GM19099 (cell line): ENCODE data around the gene MTUS2.

Experiments
- POLR2A ChIP-seq: IDR thresholded peaks from 3 replicates; pipeline ENCODE4 v1.6.1; 2011; ENCODE audit warnings: low read depth; ENCODE audit not compliant: insufficient read length; ENCODE audit errors: extremely low read depth

Gene MTUS2

DNA sequence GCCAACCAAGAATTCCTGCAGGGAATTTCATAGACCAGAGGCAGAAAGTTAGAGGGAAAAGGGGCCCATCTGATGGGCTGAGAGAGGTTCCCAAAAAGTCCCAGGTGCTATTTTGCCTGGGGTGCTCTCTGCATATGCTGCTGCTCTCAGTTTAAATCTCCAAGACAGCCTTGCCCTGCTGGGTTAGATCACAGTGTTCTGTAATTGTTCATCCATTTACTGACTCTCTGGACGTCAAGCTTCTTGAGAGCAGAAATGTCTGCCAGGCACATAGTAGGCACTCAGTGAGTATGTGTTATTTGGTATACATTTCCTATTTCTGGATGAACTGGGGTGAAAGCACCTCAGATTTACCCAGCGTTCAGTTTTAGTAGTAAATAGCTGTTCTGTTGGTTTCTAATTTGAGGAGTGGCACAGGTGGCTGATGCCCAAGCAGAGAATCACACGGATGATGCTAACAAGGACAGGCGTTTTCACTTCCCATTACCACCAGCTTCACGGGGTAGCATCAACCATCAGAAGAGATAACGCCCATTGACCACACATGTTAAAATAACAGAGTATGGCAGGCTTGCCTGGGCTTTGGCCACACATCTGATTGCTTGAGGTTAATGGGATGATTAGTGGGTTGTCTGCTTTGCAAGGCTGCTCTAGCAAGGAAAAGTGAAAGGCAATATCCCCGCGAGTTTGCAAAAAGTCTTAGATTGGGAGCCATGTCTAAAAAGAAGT is 614.2 kb downstream of the MTUS2 start:
- no peak for TF ChIP-seq POLR2A

DNA sequence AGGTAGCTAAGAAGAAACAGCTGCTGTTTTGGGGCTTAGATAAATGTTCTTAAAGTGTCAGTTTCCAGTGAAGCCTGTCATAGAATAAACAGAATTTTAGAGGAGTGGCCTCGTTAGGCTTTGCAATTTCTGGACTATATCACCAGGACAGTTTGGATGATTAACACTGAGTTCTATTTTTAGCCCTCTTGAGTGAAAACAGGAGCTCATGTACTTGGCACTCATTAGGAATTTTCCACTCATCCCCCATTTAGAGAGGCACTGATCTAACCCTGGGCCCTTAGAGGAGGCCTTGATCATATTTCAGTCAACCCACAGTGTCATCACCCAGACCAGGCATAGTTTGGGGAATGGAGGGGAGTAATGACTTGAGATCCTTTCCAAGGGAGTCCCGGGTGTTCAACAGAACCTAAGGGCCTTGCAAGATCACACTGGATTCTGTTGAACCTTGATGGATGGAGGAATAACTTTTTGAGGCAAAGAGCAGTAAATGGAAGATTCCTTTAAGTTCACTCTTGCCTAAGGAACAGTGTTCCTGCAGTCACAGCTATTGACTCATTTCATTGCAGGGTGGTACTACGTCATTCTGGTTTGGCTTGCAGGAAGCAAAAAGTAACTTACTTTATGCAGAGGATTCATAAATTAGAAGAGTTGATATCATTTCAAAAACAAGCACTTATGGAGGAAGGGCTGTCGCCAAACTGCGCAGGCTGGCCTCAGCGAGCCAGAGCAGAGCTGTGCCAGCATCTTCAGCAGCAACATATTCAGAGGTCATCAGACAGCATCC is 615.2 kb downstream of the MTUS2 start:
- no peak for TF ChIP-seq POLR2A

DNA sequence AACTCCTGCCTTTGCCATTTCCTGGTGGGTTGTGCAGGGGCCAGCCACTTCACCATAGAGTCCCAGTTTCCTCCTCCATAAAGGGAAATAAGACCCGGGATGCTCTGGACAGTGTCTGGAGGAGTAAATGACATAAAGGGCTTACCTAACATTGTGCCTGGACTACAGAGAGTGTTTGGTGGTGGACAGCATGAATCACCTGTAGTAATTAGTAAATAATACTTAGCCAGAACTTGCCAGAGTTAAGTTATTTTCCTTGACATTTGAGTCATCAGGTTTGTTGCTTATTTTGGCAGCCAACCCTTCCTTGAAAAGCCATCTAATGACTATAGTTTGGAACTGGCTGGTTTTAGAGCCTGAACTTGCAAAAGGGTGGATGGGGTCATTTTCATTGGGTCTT is 616.2 kb downstream of the MTUS2 start:
- no peak for TF ChIP-seq POLR2A

DNA sequence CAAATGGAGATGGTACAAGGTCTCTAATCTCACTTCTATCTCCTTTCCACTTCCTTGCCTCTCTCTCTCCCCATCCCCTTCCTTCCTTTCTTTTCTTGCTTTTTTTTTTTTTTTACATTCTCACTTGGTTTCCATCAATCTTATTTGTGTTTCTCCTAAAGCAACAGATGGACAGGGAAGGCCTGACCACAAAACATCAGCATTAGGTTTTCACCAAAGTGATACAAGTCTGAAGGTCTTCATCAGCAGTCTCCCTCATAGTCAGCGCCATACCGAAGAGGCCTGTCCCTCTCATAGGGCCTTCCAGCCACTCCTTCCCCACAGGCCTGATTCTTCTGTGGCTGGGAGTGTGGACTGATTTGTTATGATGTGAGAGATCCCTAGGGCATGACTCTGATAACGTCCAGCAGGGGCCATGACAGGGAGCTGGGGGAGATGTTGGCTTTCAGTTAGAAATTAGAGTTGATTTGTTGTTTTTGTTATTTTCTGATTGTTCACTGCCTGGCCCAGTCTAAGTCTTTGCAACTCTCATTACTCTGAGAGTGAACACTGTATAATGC is 616.7 kb downstream of the MTUS2 start:
- TF ChIP-seq POLR2A = no peak

DNA sequence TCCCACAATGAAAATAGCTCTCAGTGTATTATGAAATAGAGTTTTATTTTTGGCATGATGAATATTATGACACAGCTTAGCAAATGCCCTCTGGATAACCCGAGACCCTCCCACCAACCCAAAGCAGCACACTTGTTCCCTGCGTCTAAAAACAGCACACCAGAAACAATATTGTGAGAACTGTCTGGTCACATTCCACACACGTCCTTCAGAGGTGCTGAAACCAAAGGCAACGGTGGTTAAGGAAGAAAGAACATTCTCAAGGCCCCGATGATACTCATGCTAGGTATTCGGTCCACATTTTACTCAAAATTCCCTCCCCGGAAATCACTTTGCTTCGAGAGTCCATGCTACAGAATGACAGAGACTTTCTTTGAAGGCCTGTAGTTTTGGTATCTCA is 618.6 kb downstream of the MTUS2 start:
- no peak for TF ChIP-seq POLR2A

DNA sequence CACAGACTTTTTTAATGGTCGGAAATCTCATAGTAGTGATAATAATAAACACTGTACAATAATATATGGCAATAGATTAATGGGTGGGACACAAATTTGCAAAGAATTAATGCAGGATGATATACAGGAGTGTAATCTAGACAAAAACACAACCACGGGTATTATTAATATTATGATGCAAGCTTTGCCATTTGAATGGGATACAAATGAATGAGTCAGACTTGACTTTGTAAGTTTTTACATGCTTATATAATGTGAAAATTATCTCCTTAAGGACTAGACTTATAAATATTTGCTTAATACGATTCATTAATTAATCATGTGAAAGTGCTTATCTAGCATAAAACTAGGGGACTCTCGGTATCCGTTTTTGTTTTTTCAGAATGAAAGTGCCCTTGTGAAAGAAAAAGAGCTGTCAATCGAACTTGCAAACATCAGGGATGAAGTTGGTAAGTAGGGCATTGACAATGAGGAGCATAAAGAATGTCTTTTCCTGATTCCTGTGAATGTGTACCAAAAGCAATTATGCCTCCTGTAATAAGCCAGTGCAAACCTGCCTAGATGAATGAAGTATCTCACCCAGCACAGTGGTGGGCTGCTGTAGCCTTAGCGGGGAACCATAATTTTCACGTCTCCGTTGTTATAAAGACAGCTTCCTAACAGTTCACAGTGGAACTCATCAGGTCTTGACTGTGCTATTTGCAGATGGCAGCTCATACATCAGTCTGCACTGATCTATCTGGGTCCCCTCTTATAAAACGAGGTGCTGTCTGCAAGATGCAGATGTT is 619.7 kb downstream of the MTUS2 start:
- TF ChIP-seq POLR2A = no peak

DNA sequence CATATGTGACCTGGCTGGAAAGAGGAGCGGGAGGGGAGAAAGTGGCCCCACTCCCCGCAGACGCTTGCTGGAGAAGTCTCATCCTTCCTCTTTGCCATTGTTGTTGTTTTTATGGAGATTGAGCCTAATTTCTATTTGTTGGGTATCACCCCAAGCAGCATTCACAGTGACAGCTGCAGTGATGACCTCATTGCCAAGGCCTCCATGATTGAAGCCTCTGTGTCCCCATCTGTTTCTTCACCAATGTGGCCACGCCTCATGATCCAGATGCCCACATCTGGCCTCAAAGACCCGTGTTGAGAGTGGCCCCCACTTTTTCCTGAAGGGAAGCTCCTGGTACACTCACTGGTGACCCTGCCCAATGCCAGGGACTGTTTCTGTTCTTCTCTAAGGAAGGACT is 621.2 kb downstream of the MTUS2 start:
- no peak for TF ChIP-seq POLR2A

DNA sequence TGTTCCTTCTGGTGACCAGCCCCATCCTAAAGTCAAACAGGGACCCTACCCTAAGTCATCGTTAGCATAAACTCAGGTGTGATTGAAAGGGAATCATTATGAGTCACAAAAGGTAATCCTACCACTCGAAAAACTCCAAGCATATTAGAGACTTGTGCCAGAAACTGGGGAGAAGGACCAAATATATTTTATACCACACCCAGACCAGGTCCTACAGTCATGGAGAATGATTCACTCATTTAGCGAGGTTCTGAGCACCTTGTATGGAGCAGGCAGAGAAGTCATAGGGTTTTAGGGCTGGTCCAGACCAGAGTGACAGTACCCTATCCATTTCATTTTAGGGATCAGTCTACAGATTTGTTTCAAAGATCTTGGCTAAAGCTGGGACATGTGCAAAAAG is 625.9 kb downstream of the MTUS2 start:
- TF ChIP-seq POLR2A = no peak

DNA sequence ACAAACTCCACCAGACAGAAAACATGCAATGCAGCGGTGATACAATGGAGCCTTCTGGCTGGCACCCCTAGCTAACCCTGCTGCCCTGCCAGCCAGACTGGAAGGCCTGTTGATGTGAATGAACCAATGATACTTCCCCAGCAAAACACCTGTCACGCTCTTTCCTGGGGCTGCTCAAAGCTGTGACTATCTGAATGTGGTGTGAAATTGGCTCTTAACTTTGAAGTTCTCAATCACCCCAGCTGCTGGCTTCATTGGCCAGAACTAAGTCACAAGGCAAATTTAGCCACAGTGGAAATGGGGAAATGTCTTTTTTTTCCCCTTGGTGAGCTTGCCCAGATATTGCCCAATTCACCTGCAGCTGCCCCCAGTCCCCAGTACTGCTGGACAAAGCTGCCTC is 628.0 kb downstream of the MTUS2 start:
- no peak for TF ChIP-seq POLR2A

DNA sequence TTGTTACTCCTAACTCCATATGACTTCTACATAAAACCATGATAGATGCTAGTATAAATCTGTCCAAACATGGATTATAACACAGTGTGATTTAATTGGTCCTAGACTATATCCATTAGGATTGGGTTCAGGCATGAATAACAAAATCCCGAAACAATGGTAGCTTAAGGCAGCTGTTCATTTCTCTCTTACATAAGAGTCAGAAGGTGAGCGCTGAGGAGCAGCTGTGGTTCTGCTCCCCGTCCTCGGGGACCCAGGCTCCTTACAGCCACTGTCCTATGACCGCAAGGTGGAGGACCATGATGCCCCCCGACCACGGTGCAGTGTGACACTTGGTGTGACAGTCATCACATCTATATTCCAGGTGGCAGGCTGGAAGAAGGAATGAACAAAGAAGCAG is 629.6 kb downstream of the MTUS2 start:
- TF ChIP-seq POLR2A = no peak

DNA sequence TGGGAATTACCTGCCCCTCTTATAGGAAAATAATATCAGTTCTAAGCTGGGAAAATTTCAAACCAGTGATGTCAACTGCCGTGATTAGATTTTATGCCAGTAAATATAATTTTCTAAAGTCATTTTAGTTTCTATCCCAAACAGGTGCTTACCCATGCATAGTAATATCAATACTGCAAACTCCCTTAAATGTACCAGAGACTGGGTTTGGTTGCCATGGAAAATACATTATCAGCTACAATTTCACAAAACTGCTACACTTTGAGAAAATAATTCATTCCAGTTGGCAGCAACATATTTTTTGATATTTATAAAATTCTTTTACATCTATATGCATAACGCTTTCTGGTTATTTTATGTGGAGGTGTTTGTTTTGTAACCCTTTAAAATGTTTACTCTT is 631.8 kb downstream of the MTUS2 start:
- TF ChIP-seq POLR2A = no peak

DNA sequence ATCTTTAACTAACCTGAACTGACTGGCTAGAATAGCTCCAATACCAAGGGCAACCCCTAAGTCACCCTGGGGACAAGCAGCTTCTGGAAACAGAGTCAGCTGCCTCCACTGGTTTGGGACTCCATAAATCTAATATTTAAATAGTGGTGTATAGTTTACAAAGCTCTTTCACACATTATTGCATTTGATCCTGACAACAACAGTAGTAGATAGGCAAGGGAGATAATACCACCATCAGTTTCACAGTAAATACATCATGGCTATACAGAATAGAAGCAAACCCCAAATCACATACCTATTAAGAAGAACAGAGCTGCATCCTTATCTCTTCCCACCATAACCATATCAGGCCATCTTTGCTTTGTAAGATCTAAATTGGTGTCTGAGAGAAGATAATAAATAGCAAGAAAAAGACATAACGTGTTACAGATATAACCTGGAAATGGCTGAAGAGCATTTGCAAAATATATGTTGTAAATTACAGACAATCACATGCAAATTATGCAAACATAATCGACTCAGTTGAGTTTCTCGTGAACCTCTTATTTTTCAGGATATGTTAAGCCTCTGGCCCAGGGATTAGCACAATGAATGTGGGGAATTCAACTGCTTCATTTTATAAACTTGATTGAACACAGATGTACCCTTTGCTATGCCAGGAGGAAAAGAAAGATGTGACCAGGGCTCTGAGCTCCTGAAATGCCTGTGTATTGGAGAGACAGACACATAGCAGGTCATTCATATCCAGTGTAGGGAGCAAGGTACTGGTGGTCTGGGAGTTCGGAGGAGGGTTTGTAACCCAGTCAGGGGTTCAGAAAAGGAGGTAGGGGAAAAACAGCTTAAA is 632.9 kb downstream of the MTUS2 start:
- no peak for TF ChIP-seq POLR2A

DNA sequence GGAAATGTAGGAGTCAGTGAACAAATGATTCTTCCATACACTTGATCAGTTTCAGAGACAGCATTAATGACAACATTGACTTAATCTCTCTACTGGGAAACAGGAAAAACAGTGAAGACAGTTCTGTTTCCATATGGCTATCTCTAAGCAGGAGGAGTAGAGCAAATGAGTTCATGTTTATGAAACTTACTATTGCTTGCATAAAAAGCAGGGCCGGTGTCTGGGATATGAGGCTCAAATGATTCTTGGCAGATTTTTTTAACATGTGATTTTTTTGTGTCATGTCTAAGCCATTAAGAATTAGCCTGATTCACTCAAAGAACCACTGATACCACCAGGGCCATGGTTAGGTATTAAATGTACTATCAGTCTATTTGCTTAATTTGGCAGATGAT is 633.5 kb downstream of the MTUS2 start:
- TF ChIP-seq POLR2A = no peak

DNA sequence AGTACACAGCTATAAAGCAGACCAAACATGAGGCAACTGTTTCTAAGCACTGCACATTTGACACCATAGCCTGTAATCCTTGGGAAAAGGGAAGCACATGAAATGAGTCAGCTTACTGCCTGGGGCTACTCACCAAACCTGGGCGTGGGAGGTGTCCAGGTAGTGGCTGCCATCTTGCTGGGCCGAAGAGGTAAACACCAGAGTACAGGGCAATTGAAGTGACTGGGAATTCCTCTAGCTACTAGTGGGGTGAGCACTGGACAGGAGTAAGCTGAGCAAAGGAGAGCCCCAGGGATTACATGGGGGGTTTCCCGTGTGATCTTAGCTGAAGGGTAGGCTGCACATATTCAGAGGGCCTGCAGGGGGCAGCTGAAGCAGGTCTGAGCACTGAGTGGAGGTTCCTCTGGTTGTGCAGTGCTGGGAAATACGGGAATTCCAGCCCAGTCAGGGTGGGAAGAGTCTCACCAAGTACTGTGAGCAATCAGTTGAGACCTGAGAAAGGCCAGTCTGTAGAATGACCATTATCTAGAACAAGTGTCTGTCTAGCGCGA is 634.9 kb downstream of the MTUS2 start:
- no peak for TF ChIP-seq POLR2A
